NCI-H82 (cell line): ENCODE results near the gene NAV2.
"Not testable (repeated sequence)": the region's sequence is repeated elsewhere in the genome, so short reads cannot be mapped to it uniquely, and the experiment has no call there.

Source experiments
- DNase-seq: peaks from one replicate; lab custom pipeline; 2025; lab: John Stamatoyannopoulos, UW

Gene NAV2

GRCh38 chr11:19952911-19953310, 240.3 kb downstream of the NAV2 start:
- peak; percentile 19 for DNase-seq

DNA sequence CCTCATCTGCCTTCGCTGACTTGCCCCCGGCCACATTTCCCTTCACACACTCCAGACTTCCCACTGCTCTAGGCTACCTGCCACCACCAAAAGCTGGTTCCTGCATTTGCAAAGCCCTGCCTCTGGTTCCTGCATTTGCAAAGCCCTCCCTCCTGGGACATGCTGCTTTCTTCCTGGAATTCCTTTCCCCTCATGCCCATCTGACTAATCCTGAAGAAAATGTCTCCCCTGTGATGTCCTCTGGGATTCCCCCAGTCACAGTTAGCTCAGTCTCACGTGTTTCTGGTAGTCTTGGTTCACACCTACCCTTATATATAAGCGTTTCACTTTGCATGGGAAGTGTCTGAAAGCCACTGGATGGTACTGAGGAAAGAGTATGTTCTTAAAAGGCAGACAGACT, 240.7 kb downstream of the NAV2 start:
- no peak for DNase-seq

DNA sequence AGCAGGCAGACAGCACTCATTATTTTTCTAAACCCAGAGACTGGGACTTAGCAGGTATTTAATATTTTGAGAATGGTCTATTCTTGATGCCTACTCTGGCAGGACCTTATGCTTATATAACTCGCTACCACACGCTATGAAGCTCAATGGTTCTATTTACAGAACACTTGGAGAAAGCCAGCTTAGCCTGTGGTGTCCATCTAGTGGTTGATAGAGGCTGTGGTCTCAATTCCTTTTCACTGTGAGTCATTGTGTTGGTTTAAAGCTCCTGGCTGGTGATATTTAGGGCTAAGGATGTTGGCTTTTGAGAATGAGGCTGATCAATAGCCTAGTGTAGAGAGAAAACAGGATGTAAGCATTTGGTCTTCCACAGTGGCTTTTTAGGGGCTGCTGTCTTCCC, 241.3 kb downstream of the NAV2 start:
- peak; percentile 26 for DNase-seq

DNA sequence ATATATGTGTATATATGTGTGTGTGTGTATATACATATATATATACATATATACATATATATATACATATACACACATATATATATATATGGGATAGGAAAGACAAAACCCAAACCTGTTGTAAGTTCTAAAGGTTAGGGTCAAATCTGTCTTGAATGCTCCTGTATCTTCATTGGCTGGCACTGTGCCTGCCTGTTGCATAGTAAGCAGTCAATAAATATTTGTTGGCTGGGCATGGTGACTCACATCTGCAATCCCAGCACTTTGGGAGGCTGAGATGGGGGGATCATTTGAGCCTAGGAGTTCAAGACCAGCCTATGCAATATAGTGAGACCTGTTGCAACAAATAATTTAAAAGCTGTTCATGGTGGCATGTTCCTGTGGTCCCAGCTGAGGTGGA, 242.3 kb downstream of the NAV2 start:
- DNase-seq = no peak

GRCh38 chr11:19955660-19956059, 243.0 kb downstream of the NAV2 start:
- DNase-seq = no peak

GRCh38 chr11:19956228-19956627, 243.6 kb downstream of the NAV2 start:
- no peak for DNase-seq

GRCh38 chr11:19957294-19957943, 244.8 kb downstream of the NAV2 start:
- peak; percentile 38 for DNase-seq

GRCh38 chr11:19958204-19958603, 245.6 kb downstream of the NAV2 start:
- DNase-seq = no peak

DNA sequence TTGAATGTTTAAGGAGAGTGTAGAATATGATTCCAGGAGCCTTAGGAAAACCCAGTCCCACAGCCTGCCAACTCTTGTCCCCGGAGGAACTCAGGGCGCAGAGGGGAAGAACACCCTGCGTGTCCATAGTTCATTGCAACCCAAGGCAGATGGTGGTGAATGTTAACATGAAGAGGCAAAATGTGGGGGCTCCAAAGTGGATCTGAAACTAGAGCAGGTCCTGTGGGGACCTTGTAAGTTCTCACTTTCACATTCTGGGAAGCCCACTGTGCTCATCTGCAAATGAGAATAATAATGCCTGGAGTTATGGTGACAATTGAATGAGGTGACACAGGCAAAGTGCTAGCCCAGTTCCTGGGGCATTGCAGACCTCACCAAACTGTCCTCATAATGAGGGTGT, 246.6 kb downstream of the NAV2 start:
- DNase-seq = no peak

- DNase-seq = peak; percentile 76
These were observed 247.0 kb downstream of the NAV2 start for GRCh38 chr11:19959648-19960059.

GRCh38 chr11:19960410-19960809, 247.8 kb downstream of the NAV2 start:
- DNase-seq = not testable (repeated sequence)

DNA sequence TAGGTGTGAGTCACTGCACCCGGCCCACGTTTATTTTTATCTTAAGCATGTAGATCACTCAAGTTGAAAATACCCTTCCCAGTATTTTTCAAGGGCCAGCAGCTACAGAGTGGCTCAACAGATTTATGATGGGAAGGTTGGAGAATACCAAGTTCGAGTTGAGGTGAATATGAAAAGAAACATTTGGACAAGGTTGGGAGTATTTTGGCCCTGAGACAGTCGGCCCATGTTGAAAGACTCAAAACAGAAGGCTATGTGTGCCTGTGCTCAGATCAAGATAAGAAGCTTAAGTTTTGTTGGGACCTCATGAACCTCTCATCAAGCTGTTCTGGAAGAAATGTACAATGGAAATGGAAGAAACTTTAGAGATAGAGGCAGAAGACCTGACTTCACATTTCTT, 248.6 kb downstream of the NAV2 start:
- peak; percentile 2 for DNase-seq

GRCh38 chr11:19962053-19962800, 249.6 kb downstream of the NAV2 start:
- DNase-seq = no peak

- no peak for DNase-seq
These were observed 250.2 kb downstream of the NAV2 start for GRCh38 chr11:19962801-19963175.

- DNase-seq = no peak
These were observed 251.2 kb downstream of the NAV2 start for GRCh38 chr11:19963697-19964387.

DNA sequence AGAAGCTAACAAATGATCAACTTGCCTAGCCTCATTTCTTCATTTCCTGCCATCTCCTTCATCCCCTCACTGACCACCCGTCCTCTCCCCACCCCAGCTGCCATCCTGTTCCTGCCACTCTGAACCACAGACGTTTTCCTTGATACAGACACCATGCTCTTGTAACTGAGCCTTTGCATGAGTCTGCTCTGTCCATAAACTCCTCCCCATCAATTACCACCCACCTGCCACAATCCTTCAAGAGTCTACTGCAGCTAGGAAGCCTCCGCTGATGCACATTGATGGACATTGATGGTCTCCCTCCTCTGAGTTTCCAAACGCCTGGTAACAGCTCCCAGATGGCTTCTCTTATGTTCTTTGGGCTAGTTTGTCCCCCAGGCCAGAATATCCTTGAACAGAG, 253.8 kb downstream of the NAV2 start:
- DNase-seq = no peak

GRCh38 chr11:19966927-19967326, 254.3 kb downstream of the NAV2 start:
- no peak for DNase-seq

DNA sequence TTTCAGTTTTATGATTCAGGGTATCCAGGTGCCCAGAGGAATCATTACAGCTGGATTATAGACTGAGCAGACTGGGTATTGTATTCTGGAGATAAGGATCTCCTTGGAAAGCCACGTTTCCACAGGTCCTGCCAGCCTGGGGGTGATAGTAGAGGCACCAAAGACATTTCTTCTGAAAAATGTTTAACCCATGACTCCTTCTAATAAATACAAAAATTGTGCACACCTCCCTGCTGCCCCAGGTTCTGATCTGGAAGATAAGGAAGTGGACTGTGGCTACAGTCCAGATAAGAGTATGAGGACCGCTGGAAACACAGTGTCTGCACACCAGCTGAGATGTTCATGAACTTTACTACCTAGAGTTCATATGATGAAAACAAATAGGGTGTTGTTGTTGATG, 255.2 kb downstream of the NAV2 start:
- DNase-seq = no peak

DNA sequence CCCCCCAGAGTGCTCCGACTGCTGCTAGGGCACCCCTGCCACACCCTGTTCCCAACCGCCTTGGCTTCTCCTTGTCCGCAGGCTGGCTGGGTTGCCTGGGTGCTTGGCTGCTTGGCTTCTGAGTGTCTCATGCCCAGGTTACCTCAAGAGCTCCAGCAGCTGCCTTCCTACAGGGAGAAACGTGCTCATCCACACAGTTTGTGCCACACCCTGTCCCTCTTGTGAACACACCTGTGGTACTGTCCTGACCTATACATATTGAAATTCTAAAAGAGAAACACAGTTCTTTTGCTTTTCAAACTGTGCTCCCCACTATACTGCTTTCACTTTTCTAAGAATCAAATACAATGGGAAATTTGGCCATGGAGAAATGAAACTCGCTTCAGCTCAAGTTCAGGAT, 256.2 kb downstream of the NAV2 start:
- no peak for DNase-seq

GRCh38 chr11:19970944-19971343, 258.3 kb downstream of the NAV2 start:
- DNase-seq = no peak

DNA sequence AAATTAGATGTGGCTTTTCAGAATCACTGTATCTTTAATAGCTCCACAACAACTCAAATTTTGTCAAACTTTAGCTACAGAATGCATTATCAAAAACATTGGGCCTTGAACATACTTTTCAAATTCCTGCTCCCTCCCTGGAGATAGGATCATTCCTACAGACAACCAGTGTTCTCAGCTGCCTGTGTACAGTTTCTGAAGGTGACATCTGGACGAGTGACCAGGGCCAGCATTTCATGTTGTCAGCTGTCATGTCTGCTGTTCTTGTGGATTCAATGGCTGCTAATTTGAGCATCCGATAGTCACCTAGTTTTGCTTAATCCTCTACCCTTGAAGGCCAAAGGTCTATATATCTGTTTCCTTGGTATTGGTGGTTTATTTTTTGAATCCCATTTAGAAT, 259.5 kb downstream of the NAV2 start:
- no peak for DNase-seq

GRCh38 chr11:19972651-19973050, 260.0 kb downstream of the NAV2 start:
- no peak for DNase-seq

GRCh38 chr11:19973136-19973635, 260.5 kb downstream of the NAV2 start:
- DNase-seq = no peak
